Gastrocnemius medialis (tissue), 4 donors: ENCODE data around the gene PAPOLG. TPM values are rescaled to one million over a fixed set of nuclear protein-coding genes. Genes with fewer than 3 reads are reported as not detected.

Experiments used
- ATAC-seq, 2 donors: fragments of 150-250 bp; one replicate each; pipeline ENCODE4 v1.9.1; 2016
- DNase-seq, 2 donors: peaks; one replicate each; pipeline ENCODE4 v3.0.0-alpha.2; 2019
- H3K27ac ChIP-seq, 4 donors: fragments of 200-600 bp; sonication (generic); 1 replicate in 1 of 4; 2 replicates in 3 of 4; pipeline ENCODE4 v1.5.1; 2016 to 2018; ENCODE audit warnings: mild to moderate bottlenecking in 2 of 4, moderate library complexity in 1 of 4
- H3K27me3 ChIP-seq, 3 donors: fragments of 200-600 bp; sonication (generic) in 2 of 3; 1 replicate in 1 of 3; 2 replicates in 2 of 3; pipeline versions ENCODE4 v1.5.1 to v1.6.0; 2016 to 2019; ENCODE audit warnings: mild to moderate bottlenecking in 1 of 3, moderate library complexity in 1 of 3
- H3K36me3 ChIP-seq, 2 donors: fragments of 200-600 bp; sonication (generic) in 1 of 2; one replicate each; pipeline ENCODE4 v1.5.1; 2017 to 2018
- H3K4me1 ChIP-seq, 2 donors: fragments of 200-600 bp; sonication (generic) in 1 of 2; one replicate each; pipeline ENCODE4 v1.5.1; 2016 to 2017; ENCODE audit warnings: mild to moderate bottlenecking in 2 of 2
- H3K4me3 ChIP-seq, 4 donors: fragments of 200-600 bp; sonication (generic) in 3 of 4; 1 replicate in 1 of 4; 2 replicates in 3 of 4; pipeline ENCODE4 v1.5.1; 2016 to 2019; ENCODE audit warnings: mild to moderate bottlenecking in 2 of 4
- H3K9me3 ChIP-seq, 3 donors: fragments of 200-600 bp; sonication (generic) in 2 of 3; 1 replicate in 1 of 3; 2 replicates in 2 of 3; pipeline ENCODE4 v1.5.1; 2016 to 2019
- CTCF ChIP-seq, 5 experiments: fragments of 450-650 bp in 3 of 5; fragments of 200-600 bp in 2 of 5; sonication (generic) in 2 of 5; IDR thresholded peaks in 4 of 5; conservative IDR thresholded peaks in 1 of 5; 1 replicate in 4 of 5; 2 replicates in 1 of 5; pipeline ENCODE4 v1.5.1; 2016 to 2019; ENCODE audit warnings: antibody characterized with exemption in 5 of 5, mild to moderate bottlenecking in 3 of 5, moderate library complexity in 3 of 5
- POLR2A ChIP-seq, 2 donors: fragments of 450-650 bp; IDR thresholded peaks; one replicate each; pipeline ENCODE4 v1.6.1; 2017; ENCODE audit warnings: antibody characterized with exemption in 2 of 2, mild to moderate bottlenecking in 2 of 2, moderate library complexity in 2 of 2
- in situ Hi-C, 4 donors: fragments of 200-750 bp; cut with MboI; loops; one replicate each; pipeline versions ENCODE4 v1.15.0 to v1.8.0; 2017; ENCODE audit warnings: low sequenced_read_pairs in 4 of 4
- intact Hi-C: fragments of 100-400 bp; cut with DNase I; formaldehyde crosslinking; loops from one replicate; pipeline ENCODE4 v1.15.1; 2023; ENCODE audit warnings: low total_unique reads
- total RNA-seq, 4 donors: library from RNA; depleted of rRNA; stranded (reverse); fragments of >200 nt; gene quantifications; one replicate each; pipeline versions ENCODE4 v1.1.0 to v1.2.3, GENCODE V29; 2016

PAPOLG gene
- total RNA-seq, 4 donors from 2014 or later: 8.4 to 13.6 (median 9.6) TPM

GRCh38 chr2:60779426-60779825 lies 23.4 kb downstream of the PAPOLG start:
- Histone ChIP-seq H3K9me3 (no peaks in the 10 kb centered on the region), H3K4me3 (no peak overlapping the region), H3K36me3 (peaks cover 6 to 92% of the 10 kb centered on the region in 2 donors), H3K27me3 (no peaks in the 10 kb centered on the region), H3K4me1 (no peaks in the 10 kb centered on the region), H3K27ac (no peak overlapping the region)
- in situ Hi-C loops: no loop called here
- intact Hi-C loops: no loop called here
- no peak for ATAC-seq
- no peak for TF ChIP-seq CTCF (IDR thresholded peaks at IDR 0.05 in 4 of 5, conservative IDR thresholded peaks at IDR 0.05 in 1 of 5)
- no peak for DNase-seq

- no peak overlapping the region for H3K4me3 ChIP-seq
- no peaks in the 10 kb centered on the region for H3K9me3 ChIP-seq
- ATAC-seq (no peak), DNase-seq (no peak)
- TF ChIP-seq CTCF (IDR thresholded peaks at IDR 0.05 in 4 of 5, conservative IDR thresholded peaks at IDR 0.05 in 1 of 5): no peak
- TF ChIP-seq POLR2A (IDR thresholded peaks at IDR 0.05): no peak
- H3K27me3 ChIP-seq: no peaks in the 10 kb centered on the region
- intact Hi-C loops: no loop called here
- peaks cover 0 to 92% of the 10 kb centered on the region in 2 donors for H3K36me3 ChIP-seq
- H3K4me1 ChIP-seq: no peaks in the 10 kb centered on the region
- in situ Hi-C loops: no loop called here
- no peak overlapping the region for H3K27ac ChIP-seq
Observed at GRCh38 chr2:60780721-60781120, 24.7 kb downstream of the PAPOLG start.

GRCh38 chr2:60793169-60793568 lies 37.1 kb downstream of the PAPOLG start:
- ATAC-seq (no peak), DNase-seq (no peak)
- no peak overlapping the region for H3K4me3 ChIP-seq
- H3K27ac ChIP-seq: no peak overlapping the region
- H3K9me3 ChIP-seq: no peaks in the 10 kb centered on the region
- in situ Hi-C loops (loop anchor here in 2 of 4 donors (10.0 kb wide), 1 partner anchor 212 kb away; no protein-coding TSS in a partner anchor), intact Hi-C loops (loop anchor here (10.0 kb wide), 1 partner anchor 202 kb away; no protein-coding TSS in a partner anchor)
- no peaks in the 10 kb centered on the region for H3K27me3 ChIP-seq
- H3K4me1 ChIP-seq: no peaks in the 10 kb centered on the region
- H3K36me3 ChIP-seq: peaks cover 0 to 97% of the 10 kb centered on the region in 2 donors
- TF ChIP-seq CTCF (IDR thresholded peaks at IDR 0.05 in 4 of 5, conservative IDR thresholded peaks at IDR 0.05 in 1 of 5) (no peak), POLR2A (IDR thresholded peaks at IDR 0.05) (no peak)

GRCh38 chr2:60794271-60794863 lies 38.3 kb downstream of the PAPOLG start:
- in situ Hi-C loops: loop anchor here in 2 of 4 donors (10.0 kb wide), 1 partner anchor 210 kb away; no protein-coding TSS in a partner anchor
- peak in 2 of 5 experiments; percentile 13 to 27 for TF ChIP-seq CTCF (IDR thresholded peaks at IDR 0.05 in 4 of 5, conservative IDR thresholded peaks at IDR 0.05 in 1 of 5)
- TF ChIP-seq POLR2A (IDR thresholded peaks at IDR 0.05): no peak
- no peak for ATAC-seq
- no peaks in the 10 kb centered on the region for H3K27me3 ChIP-seq
- intact Hi-C loops: loop anchor here (10.0 kb wide), 1 partner anchor 200 kb away; no protein-coding TSS in a partner anchor
- peaks cover 0 to 98% of the 10 kb centered on the region in 2 donors for H3K36me3 ChIP-seq
- no peak for DNase-seq
- H3K4me3 ChIP-seq: no peak overlapping the region
- H3K4me1 ChIP-seq: no peaks in the 10 kb centered on the region
- no peaks in the 10 kb centered on the region for H3K9me3 ChIP-seq
- no peak overlapping the region for H3K27ac ChIP-seq
